ENCODE results near the gene SNRNP48. TPM values are rescaled to one million over a fixed set of nuclear protein-coding genes. Genes with fewer than 3 reads are reported as not detected.

SNRNP48 gene
- polyA plus RNA-seq, 1 experiment: 10.6 TPM

GRCh38 chr6:7644417-7644816 lies 54.4 kb downstream of the SNRNP48 start:
- ChIA-PET CTCF (no interaction called here), POLR2A (interaction anchor here (0.5 kb wide), 1 partner anchor 14 kb away, joined by 3 read pairs; no protein-coding TSS in a partner anchor)
- no peak for TF ChIP-seq CTCF (IDR thresholded peaks at IDR 0.05; ENCODE audit: low read depth, low read length)
- Histone ChIP-seq H3K27ac (ENCODE audit: low read depth, low read length) (no peak overlapping the region), H3K27me3 (ENCODE audit: control insufficient read depth, insufficient read depth, low read length) (no peaks in the 10 kb centered on the region), H3K4me3 (ENCODE audit: low read depth, low read length) (no peak overlapping the region), H3K9me3 (ENCODE audit: control insufficient read depth, insufficient read depth, low read length) (no peaks in the 10 kb centered on the region)
- no peak for DNase-seq (ENCODE audit: low read depth, low spot score)

GRCh38 chr6:7646394-7646793 lies 56.4 kb downstream of the SNRNP48 start:
- no peak for TF ChIP-seq CTCF (IDR thresholded peaks at IDR 0.05; ENCODE audit: low read depth, low read length)
- DNase-seq (ENCODE audit: low read depth, low spot score): no peak
- H3K4me3 ChIP-seq (ENCODE audit: low read depth, low read length): no peak overlapping the region
- H3K27me3 ChIP-seq (ENCODE audit: control insufficient read depth, insufficient read depth, low read length): peaks cover 2% of the 10 kb centered on the region
- ChIA-PET POLR2A (no interaction called here), CTCF (no interaction called here)
- H3K27ac ChIP-seq (ENCODE audit: low read depth, low read length): no peak overlapping the region
- no peaks in the 10 kb centered on the region for H3K9me3 ChIP-seq (ENCODE audit: control insufficient read depth, insufficient read depth, low read length)

- Histone ChIP-seq H3K9me3 (ENCODE audit: control insufficient read depth, insufficient read depth, low read length) (no peaks in the 10 kb centered on the region), H3K4me3 (ENCODE audit: low read depth, low read length) (no peak overlapping the region), H3K27me3 (ENCODE audit: control insufficient read depth, insufficient read depth, low read length) (peaks cover 2% of the 10 kb centered on the region), H3K27ac (ENCODE audit: low read depth, low read length) (no peak overlapping the region)
- DNase-seq (ENCODE audit: low read depth, low spot score): no peak
- no peak for TF ChIP-seq CTCF (IDR thresholded peaks at IDR 0.05; ENCODE audit: low read depth, low read length)
- CTCF ChIA-PET: interaction anchor here (0.5 kb wide), 1 partner anchor 32 kb away, joined by 3 read pairs; no protein-coding TSS in a partner anchor
- POLR2A ChIA-PET: no interaction called here
Observed at GRCh38 chr6:7647504-7647903, 57.5 kb downstream of the SNRNP48 start.

GRCh38 chr6:7649037-7649810 lies 59.2 kb downstream of the SNRNP48 start:
- H3K27ac ChIP-seq (ENCODE audit: low read depth, low read length): no peak overlapping the region
- no peak for DNase-seq (ENCODE audit: low read depth, low spot score)
- no peaks in the 10 kb centered on the region for H3K9me3 ChIP-seq (ENCODE audit: control insufficient read depth, insufficient read depth, low read length)
- no peak overlapping the region for H3K4me3 ChIP-seq (ENCODE audit: low read depth, low read length)
- CTCF ChIA-PET: no interaction called here
- POLR2A ChIA-PET: no interaction called here
- H3K27me3 ChIP-seq (ENCODE audit: control insufficient read depth, insufficient read depth, low read length): peaks cover 2% of the 10 kb centered on the region
- no peak for TF ChIP-seq CTCF (IDR thresholded peaks at IDR 0.05; ENCODE audit: low read depth, low read length)

- no peak for TF ChIP-seq CTCF (IDR thresholded peaks at IDR 0.05; ENCODE audit: low read depth, low read length)
- Histone ChIP-seq H3K9me3 (ENCODE audit: control insufficient read depth, insufficient read depth, low read length) (no peaks in the 10 kb centered on the region), H3K4me3 (ENCODE audit: low read depth, low read length) (no peak overlapping the region), H3K27ac (ENCODE audit: low read depth, low read length) (no peak overlapping the region), H3K27me3 (ENCODE audit: control insufficient read depth, insufficient read depth, low read length) (peaks cover 4% of the 10 kb centered on the region)
- ChIA-PET CTCF (no interaction called here), POLR2A (no interaction called here)
- DNase-seq (ENCODE audit: low read depth, low spot score): no peak
Observed at GRCh38 chr6:7650878-7651277, 60.9 kb downstream of the SNRNP48 start.

Measured in AG04450 (cell line).